ENCODE results near the gene SEMA3F. TPM values are rescaled to one million over a fixed set of nuclear protein-coding genes. Genes with fewer than 3 reads are reported as not detected.

Gene SEMA3F
- total and polyA plus RNA-seq, 2 of the 4 experiments (the other 2 are of a cell fraction), result 7.3 to 23.3 TPM

GRCh38 chr3:50125541-50126286 is 29.4 kb upstream of the SEMA3F start:
- TF ChIP-seq SMC3 (IDR thresholded peaks at IDR 0.05; ENCODE audit: low read depth, low read length), result no peak
- no peak for TF ChIP-seq MAFK (IDR thresholded peaks at IDR 0.05; ENCODE audit: low read depth, low read length)
- TF ChIP-seq FOS (IDR thresholded peaks at IDR 0.05; ENCODE audit: low read depth, low read length), result no peak
- no peak for TF ChIP-seq MXI1 (IDR thresholded peaks at IDR 0.05; ENCODE audit: borderline replicate concordance, low read depth, low read length)
- no peak for TF ChIP-seq BHLHE40 (IDR thresholded peaks at IDR 0.05; ENCODE audit: low read depth, low read length)
- TF ChIP-seq, protein P1, sequence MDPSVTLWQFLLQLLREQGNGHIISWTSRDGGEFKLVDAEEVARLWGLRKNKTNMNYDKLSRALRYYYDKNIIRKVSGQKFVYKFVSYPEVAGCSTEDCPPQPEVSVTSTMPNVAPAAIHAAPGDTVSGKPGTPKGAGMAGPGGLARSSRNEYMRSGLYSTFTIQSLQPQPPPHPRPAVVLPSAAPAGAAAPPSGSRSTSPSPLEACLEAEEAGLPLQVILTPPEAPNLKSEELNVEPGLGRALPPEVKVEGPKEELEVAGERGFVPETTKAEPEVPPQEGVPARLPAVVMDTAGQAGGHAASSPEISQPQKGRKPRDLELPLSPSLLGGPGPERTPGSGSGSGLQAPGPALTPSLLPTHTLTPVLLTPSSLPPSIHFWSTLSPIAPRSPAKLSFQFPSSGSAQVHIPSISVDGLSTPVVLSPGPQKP (IDR thresholded peaks at IDR 0.05; ENCODE audit: borderline replicate concordance, low read depth, low read length), result no peak
- TF ChIP-seq, protein P2, sequence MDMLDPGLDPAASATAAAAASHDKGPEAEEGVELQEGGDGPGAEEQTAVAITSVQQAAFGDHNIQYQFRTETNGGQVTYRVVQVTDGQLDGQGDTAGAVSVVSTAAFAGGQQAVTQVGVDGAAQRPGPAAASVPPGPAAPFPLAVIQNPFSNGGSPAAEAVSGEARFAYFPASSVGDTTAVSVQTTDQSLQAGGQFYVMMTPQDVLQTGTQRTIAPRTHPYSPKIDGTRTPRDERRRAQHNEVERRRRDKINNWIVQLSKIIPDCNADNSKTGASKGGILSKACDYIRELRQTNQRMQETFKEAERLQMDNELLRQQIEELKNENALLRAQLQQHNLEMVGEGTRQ (IDR thresholded peaks at IDR 0.05; ENCODE audit: low read depth, low read length), result no peak
- no peak for TF ChIP-seq RAD21 (IDR thresholded peaks at IDR 0.05; ENCODE audit: low read length)
- DNase-seq (no peak), ATAC-seq (ENCODE audit: low read depth) (no peak)
- intact Hi-C loops (cut with micrococcal nuclease) (no loop called here), dilution Hi-C loops (cut with HindIII; ENCODE audit: low sequenced_read_pairs, unreplicated experiment) (no loop called here), in situ Hi-C loops (cut with MboI; ENCODE audit: low sequenced_read_pairs) (no loop called here)
- Histone ChIP-seq H3K56ac (ENCODE audit: extremely low read depth, insufficient read depth, low read length) (no peak overlapping the region), H3K27ac (ENCODE audit: insufficient read depth, low read length) (peak overlapping the region; percentile 8; the same call in 1 of the 2 replicates), H3K9me3 (ENCODE audit: control insufficient read depth, insufficient read depth, low read length) (no peaks in the 10 kb centered on the region), H3K14ac (replicated peaks; ENCODE audit: low read depth, low read length) (peak overlapping the region; percentile 12), H4K8ac (ENCODE audit: low read depth in 2 of 2, low read length in 2 of 2) (peak overlapping the region in 1 of 2 experiments; percentile 77; a peak in 2 of 4 replicates), H3K4me3 (ENCODE audit: insufficient read depth, low read depth, low read length) (no peak overlapping the region), H2AK9ac (replicated peaks; ENCODE audit: low read depth, low read length, poor library complexity) (peak overlapping the region; percentile 86), H4K91ac (ENCODE audit: insufficient read depth, low read depth, low read length) (peak overlapping the region; percentile 85), H2AK5ac (ENCODE audit: low read depth, low read length) (peak overlapping the region; percentile 57), H3K18ac (ENCODE audit: low read depth, low read length) (peak overlapping the region; percentile 75), H3K27me3 (ENCODE audit: control insufficient read depth, insufficient read depth, low read length) (no peaks in the 10 kb centered on the region), H2BK15ac (ENCODE audit: low read depth, low read length) (peak overlapping the region; percentile 61; the same call in 2 of the 3 replicates), H2BK120ac (ENCODE audit: low read depth, low read length) (peak overlapping the region; percentile 90), H2BK20ac (ENCODE audit: low read depth, low read length) (peak overlapping the region; percentile 48), H3K23ac (ENCODE audit: low read depth, low read length) (no peak overlapping the region), H4K20me1 (ENCODE audit: insufficient read depth, low read length) (peaks cover 17% of the 10 kb centered on the region; the same call in 1 of the 2 replicates), H3K79me1 (ENCODE audit: low read depth in 1 of 2, low read length in 2 of 2) (peaks cover 0 to 12% of the 10 kb centered on the region in 2 experiments; a peak in 1 of 4 replicates), H2BK5ac (ENCODE audit: low read depth, low read length, poor library complexity, severe bottlenecking) (no peak overlapping the region), H4K5ac (ENCODE audit: low read depth, low read length) (peak overlapping the region; percentile 82), H2AFZ (replicated peaks; ENCODE audit: low read length, poor library complexity) (peak overlapping the region; percentile 58), H3K4me1 (ENCODE audit: control insufficient read depth, insufficient read depth, low read length) (peaks cover 31% of the 10 kb centered on the region), H3K36me3 (ENCODE audit: control insufficient read depth, insufficient read depth, low read length) (peaks cover 4% of the 10 kb centered on the region; the same call in 1 of the 2 replicates), H3K4me2 (ENCODE audit: low read depth, low read length) (peak overlapping the region; percentile 32), H3K4ac (ENCODE audit: low read depth, low read length) (peak overlapping the region; percentile 86), H3K9me1 (ENCODE audit: insufficient read depth, low read length) (peaks cover 20% of the 10 kb centered on the region; the same call in 1 of the 2 replicates), H3K9ac (ENCODE audit: low read depth, low read length) (peak overlapping the region; percentile 21; the same call in 1 of the 2 replicates)
- no TSS peak for BruUV-seq (replicated peaks)
- ChIA-PET POLR2A (ENCODE audit: unreplicated experiment) (no interaction called here), CTCF (interaction anchor here (0.6 to 1.0 kb wide), 3 partner anchors 63 to 112 kb away, joined by 3 read pairs; no protein-coding TSS in a partner anchor)
- WGBS, 2 experiments (ENCODE audit: extremely low coverage in 2 of 2, insufficient read length in 1 of 2), result 80% methylated on average over 1 of the region's 9 CpGs; no CpG with 5 or more reads in 1 of the 2 experiments
